Osteoblast (primary cell): Measurements from ENCODE around the gene FHL2. TPM values are rescaled to one million over a fixed set of nuclear protein-coding genes. Genes with fewer than 3 reads are reported as not detected.

Source experiments
- DNase-seq: peaks from one replicate; pipeline ENCODE4 v3.0.0; 2011; ENCODE audit warnings: low spot score, mixed read lengths; ENCODE audit not compliant: insufficient read length; ENCODE audit errors: missing footprints
- H2AFZ ChIP-seq: 2 replicates; pipeline ENCODE4 v1.6.0; 2011; ENCODE audit warnings: mild to moderate bottlenecking, low read length
- H3K27ac ChIP-seq: 2 replicates; pipeline ENCODE4 v1.5.1; 2011; ENCODE audit warnings: mild to moderate bottlenecking, low read depth, low read length, moderate library complexity
- H3K27me3 ChIP-seq: 2 replicates; pipeline ENCODE4 v1.6.0; 2012; ENCODE audit warnings: mild to moderate bottlenecking, control low read depth, inconsistent platforms, low read length, moderate library complexity; ENCODE audit not compliant: insufficient read depth
- H3K36me3 ChIP-seq: 2 replicates; pipeline ENCODE4 v1.5.1; 2011; ENCODE audit warnings: mild to moderate bottlenecking, low read length, control low read depth, moderate library complexity; ENCODE audit not compliant: insufficient read depth
- H3K4me1 ChIP-seq: 2 replicates; pipeline ENCODE4 v1.5.1; 2011; ENCODE audit warnings: mild to moderate bottlenecking, low read length, control low read depth, moderate library complexity; ENCODE audit not compliant: insufficient read depth
- H3K4me2 ChIP-seq: 2 replicates; pipeline ENCODE4 v1.6.0; 2011; ENCODE audit warnings: mild to moderate bottlenecking, low read length; ENCODE audit not compliant: insufficient read depth
- H3K4me3 ChIP-seq: fragments of 200-600 bp; sonication (generic); 3 replicates; pipeline ENCODE4 v1.5.1; 2012; ENCODE audit warnings: mild to moderate bottlenecking, low read length, inconsistent platforms; ENCODE audit not compliant: insufficient read depth
- H3K79me2 ChIP-seq: 2 replicates; pipeline ENCODE4 v1.6.0; 2012; ENCODE audit warnings: mild to moderate bottlenecking, low read length, control low read depth, inconsistent platforms; ENCODE audit not compliant: insufficient read depth
- H3K9me3 ChIP-seq: 2 replicates; pipeline ENCODE4 v1.5.1; 2011; ENCODE audit warnings: low read depth, low read length, control low read depth
- H4K20me1 ChIP-seq: 2 replicates; pipeline ENCODE4 v1.6.0; 2012; ENCODE audit warnings: mild to moderate bottlenecking, low read length, control low read depth; ENCODE audit not compliant: insufficient read depth
- total RNA-seq: library from RNA; depleted of rRNA; stranded (reverse); fragments of >200 nt; gene quantifications from 2 replicates; pipeline ENCODE4 v1.2.3, GENCODE V29; 2012
- TF ChIP-seq, protein P1 (sequence below): IDR thresholded peaks from 2 replicates; pipeline ENCODE4 v1.5.1; 2011; ENCODE audit warnings: mild to moderate bottlenecking, low read depth, low read length, moderate library complexity; ENCODE audit errors: extremely low read depth

The FHL2 gene
- total RNA-seq, 1 donor: 566 TPM

DNA sequence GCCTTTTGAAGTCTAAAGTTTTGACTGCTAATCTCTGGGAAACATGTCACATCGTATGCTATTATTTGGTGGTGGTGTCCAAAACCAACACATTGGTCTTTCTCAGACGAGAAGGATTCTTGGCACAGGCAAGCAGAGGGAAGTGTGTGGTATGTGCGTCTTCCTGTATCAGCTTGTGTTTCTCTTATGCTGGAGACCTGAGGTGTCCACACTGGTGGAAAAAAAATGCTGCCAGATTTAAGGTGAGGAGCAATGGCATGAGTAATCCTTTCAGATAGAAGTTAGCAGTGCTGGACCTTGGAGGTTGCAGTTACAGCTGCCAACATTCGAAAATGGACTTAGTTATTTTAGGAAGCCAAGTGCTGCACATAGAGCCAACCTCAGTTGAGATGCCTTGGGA, 11.7 kb upstream of the FHL2 start:
- no peaks in the 10 kb centered on the region for H3K36me3 ChIP-seq
- H3K4me1 ChIP-seq: peaks cover 40% of the 10 kb centered on the region
- DNase-seq: no peak
- peak overlapping the region; percentile 59 for H3K4me2 ChIP-seq
- no peaks in the 10 kb centered on the region for H4K20me1 ChIP-seq
- H3K9me3 ChIP-seq: no peaks in the 10 kb centered on the region
- H3K27me3 ChIP-seq: no peaks in the 10 kb centered on the region
- H3K4me3 ChIP-seq: no peak overlapping the region
- peak overlapping the region; percentile 95 for H3K27ac ChIP-seq
- no peaks in the 10 kb centered on the region for H3K79me2 ChIP-seq
- TF ChIP-seq, protein P1, sequence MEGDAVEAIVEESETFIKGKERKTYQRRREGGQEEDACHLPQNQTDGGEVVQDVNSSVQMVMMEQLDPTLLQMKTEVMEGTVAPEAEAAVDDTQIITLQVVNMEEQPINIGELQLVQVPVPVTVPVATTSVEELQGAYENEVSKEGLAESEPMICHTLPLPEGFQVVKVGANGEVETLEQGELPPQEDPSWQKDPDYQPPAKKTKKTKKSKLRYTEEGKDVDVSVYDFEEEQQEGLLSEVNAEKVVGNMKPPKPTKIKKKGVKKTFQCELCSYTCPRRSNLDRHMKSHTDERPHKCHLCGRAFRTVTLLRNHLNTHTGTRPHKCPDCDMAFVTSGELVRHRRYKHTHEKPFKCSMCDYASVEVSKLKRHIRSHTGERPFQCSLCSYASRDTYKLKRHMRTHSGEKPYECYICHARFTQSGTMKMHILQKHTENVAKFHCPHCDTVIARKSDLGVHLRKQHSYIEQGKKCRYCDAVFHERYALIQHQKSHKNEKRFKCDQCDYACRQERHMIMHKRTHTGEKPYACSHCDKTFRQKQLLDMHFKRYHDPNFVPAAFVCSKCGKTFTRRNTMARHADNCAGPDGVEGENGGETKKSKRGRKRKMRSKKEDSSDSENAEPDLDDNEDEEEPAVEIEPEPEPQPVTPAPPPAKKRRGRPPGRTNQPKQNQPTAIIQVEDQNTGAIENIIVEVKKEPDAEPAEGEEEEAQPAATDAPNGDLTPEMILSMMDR: no peak
- H2AFZ ChIP-seq: no peak overlapping the region

DNA sequence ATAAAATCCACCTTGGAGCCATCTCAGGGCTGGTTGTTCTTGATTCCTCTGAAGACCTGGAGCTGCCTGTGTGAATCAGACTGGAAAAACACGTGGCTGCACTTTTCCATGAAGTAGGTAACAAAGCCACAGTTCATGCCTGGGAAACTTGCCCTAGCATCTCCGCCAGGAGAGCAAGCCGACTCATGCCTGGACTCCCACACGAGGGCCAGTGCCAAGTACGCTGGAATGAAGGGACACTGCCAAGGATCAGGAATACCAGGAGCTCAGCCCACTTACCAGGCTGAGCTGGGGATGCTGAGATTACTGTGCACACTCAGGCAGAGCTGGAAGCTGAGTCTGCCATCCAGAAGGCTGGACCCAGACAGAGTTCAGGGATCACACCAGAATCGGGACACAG, 10.9 kb upstream of the FHL2 start:
- Histone ChIP-seq H3K4me3 (peak overlapping the region; percentile 6), H3K36me3 (no peaks in the 10 kb centered on the region), H3K9me3 (no peaks in the 10 kb centered on the region), H3K4me2 (peak overlapping the region; percentile 59), H4K20me1 (no peaks in the 10 kb centered on the region), H3K79me2 (no peaks in the 10 kb centered on the region), H3K27ac (peak overlapping the region; percentile 95), H3K4me1 (peaks cover 48% of the 10 kb centered on the region), H2AFZ (no peak overlapping the region), H3K27me3 (no peaks in the 10 kb centered on the region)
- TF ChIP-seq, protein P1: no peak
- peak; percentile 86 for DNase-seq

DNA sequence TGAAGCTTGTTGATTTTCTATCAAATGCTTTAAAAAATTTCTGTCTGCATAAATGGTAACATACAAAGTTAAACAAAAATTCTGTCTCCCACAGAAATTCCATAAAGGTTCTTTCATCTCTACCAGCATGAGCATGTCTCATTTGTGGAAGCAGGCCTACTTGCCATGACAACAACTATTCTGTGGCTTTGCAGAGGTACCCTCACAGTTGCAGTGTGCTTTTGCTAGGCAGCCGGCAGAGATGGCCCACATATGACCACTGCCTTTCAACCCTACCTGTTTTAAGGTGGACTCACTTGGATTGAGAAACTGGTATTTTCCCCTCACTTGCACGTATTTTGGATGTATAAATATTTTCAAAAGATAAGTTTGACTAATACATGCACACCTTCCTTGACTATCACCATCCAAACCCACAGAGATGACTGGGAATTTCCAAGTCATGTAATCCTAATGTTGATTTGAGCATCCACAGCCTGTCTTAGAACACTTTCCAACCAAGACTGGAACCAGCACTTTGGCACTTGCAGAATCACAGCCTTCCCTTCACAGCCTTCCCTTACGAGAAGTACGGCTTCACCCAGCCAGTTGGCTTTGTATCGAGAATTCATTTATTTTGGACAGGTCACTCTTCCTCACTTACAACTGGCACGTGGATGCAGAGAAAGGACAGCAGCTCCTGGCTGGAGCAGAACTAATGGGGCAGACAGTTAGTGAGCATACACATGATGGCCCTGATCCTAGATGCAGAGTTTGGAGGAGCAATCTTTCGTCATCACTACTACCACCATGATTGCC, 9.3 kb upstream of the FHL2 start:
- Histone ChIP-seq H3K9me3 (no peaks in the 10 kb centered on the region), H4K20me1 (no peaks in the 10 kb centered on the region), H3K27me3 (no peaks in the 10 kb centered on the region), H3K4me1 (peaks cover 64% of the 10 kb centered on the region), H2AFZ (no peak overlapping the region), H3K4me2 (no peak overlapping the region), H3K27ac (peak overlapping the region; percentile 95), H3K36me3 (no peaks in the 10 kb centered on the region), H3K79me2 (no peaks in the 10 kb centered on the region), H3K4me3 (no peak overlapping the region)
- DNase-seq: no peak
- TF ChIP-seq, protein P1: no peak

DNA sequence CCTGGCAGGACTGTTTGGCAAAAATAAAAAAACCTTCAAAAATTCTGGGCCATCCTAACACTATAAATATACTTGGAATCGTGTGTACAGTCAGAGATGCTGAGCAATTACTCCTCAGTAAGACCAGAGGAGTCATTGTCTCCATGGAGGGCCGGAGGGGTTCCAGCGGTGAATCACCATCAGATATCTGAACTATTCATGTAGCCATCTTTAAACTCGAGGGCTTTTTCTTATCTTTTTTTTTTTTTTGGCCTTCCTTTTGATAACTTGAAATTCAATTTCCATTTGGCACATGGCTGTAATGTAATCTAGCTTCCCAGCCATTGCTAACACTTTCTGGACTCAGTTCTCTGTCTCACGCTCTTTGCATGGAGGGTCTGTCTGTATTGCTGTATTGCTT, 7.4 kb upstream of the FHL2 start:
- no peak for DNase-seq
- Histone ChIP-seq H3K27me3 (no peaks in the 10 kb centered on the region), H3K27ac (peak overlapping the region; percentile 97), H3K4me3 (no peak overlapping the region), H4K20me1 (no peaks in the 10 kb centered on the region), H3K4me1 (peaks cover 67% of the 10 kb centered on the region), H3K4me2 (peak overlapping the region; percentile 62), H3K79me2 (no peaks in the 10 kb centered on the region), H3K36me3 (no peaks in the 10 kb centered on the region), H2AFZ (no peak overlapping the region), H3K9me3 (no peaks in the 10 kb centered on the region)
- TF ChIP-seq, protein P1: no peak
